GM12872 (cell line): ENCODE measurements around the gene SOX1.

Experiments
- CTCF ChIP-seq: IDR thresholded peaks from 3 replicates; pipeline ENCODE4 v1.5.1; 2011; ENCODE audit warnings: low read depth, mild to moderate bottlenecking, low read length, moderate library complexity; ENCODE audit not compliant: insufficient read depth

The SOX1 gene

GRCh38 chr13:112055915-112056269, 11.1 kb upstream of the SOX1 start:
- no peak for TF ChIP-seq CTCF

- no peak for TF ChIP-seq CTCF
Measured at GRCh38 chr13:112056284-112056727, 10.6 kb upstream of the SOX1 start.

- TF ChIP-seq CTCF: no peak
Measured at GRCh38 chr13:112056739-112057438, 10.1 kb upstream of the SOX1 start.

GRCh38 chr13:112057439-112057735, 9.6 kb upstream of the SOX1 start:
- no peak for TF ChIP-seq CTCF

- no peak for TF ChIP-seq CTCF
Measured at GRCh38 chr13:112057736-112058518, 9.0 kb upstream of the SOX1 start.

GRCh38 chr13:112058519-112058873, 8.5 kb upstream of the SOX1 start:
- TF ChIP-seq CTCF: no peak

- no peak for TF ChIP-seq CTCF
Measured at GRCh38 chr13:112058941-112059340, 8.0 kb upstream of the SOX1 start.
